DND-41 (cell line): ENCODE measurements around the gene AUTS2.

Experiments used
- EZH2 ChIP-seq: IDR thresholded peaks from 3 replicates; pipeline ENCODE4 v1.6.1; 2012; ENCODE audit warnings: borderline replicate concordance, low read depth, mild to moderate bottlenecking, moderate library complexity, low read length, inconsistent platforms; ENCODE audit not compliant: severe bottlenecking
- TF ChIP-seq, protein P1 (sequence below): IDR thresholded peaks from 2 replicates; pipeline ENCODE4 v1.5.1; 2012; ENCODE audit warnings: borderline replicate concordance, low read length, moderate library complexity, mild to moderate bottlenecking; ENCODE audit not compliant: poor library complexity, severe bottlenecking; ENCODE audit errors: extremely low read depth

GRCh38 chr7:70678621-70679251, 1080.5 kb downstream of the AUTS2 start:
- no peak for TF ChIP-seq EZH2
- TF ChIP-seq, protein P1, sequence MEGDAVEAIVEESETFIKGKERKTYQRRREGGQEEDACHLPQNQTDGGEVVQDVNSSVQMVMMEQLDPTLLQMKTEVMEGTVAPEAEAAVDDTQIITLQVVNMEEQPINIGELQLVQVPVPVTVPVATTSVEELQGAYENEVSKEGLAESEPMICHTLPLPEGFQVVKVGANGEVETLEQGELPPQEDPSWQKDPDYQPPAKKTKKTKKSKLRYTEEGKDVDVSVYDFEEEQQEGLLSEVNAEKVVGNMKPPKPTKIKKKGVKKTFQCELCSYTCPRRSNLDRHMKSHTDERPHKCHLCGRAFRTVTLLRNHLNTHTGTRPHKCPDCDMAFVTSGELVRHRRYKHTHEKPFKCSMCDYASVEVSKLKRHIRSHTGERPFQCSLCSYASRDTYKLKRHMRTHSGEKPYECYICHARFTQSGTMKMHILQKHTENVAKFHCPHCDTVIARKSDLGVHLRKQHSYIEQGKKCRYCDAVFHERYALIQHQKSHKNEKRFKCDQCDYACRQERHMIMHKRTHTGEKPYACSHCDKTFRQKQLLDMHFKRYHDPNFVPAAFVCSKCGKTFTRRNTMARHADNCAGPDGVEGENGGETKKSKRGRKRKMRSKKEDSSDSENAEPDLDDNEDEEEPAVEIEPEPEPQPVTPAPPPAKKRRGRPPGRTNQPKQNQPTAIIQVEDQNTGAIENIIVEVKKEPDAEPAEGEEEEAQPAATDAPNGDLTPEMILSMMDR = no peak
